GM18502 (cell line): ENCODE results near the gene PKP1.

Experiments used
- ATAC-seq: cut with Tn5 transposase; IDR thresholded peaks from one replicate; pipeline ENCODE4 v1.9.1; 2021; ENCODE audit warnings: mild to moderate bottlenecking; ENCODE audit not compliant: unreplicated experiment, poor library complexity

PKP1 gene

GRCh38 chr1:201305815-201306214 lies 22.5 kb downstream of the PKP1 start:
- no peak for ATAC-seq

DNA sequence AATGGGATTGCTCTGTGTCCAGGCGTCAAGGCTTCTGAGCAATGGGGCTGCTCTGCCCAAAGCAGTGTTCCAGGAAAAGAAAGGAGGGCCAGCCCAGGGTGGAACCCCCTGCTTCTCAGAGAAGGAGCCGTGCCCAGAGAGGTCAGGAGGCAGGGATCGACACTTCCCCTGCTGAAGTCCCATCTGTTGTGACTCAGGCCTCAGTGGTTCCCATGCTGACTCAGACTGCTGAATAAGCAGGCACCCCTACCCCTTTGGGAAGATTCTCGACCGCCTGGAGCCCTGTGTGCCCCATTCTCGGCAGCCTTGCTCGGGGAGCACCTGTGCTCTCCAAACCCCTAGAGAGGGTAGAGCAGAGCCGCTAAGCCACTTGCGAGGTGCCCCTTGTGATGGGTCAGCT lies 23.9 kb downstream of the PKP1 start:
- ATAC-seq, result no peak

DNA sequence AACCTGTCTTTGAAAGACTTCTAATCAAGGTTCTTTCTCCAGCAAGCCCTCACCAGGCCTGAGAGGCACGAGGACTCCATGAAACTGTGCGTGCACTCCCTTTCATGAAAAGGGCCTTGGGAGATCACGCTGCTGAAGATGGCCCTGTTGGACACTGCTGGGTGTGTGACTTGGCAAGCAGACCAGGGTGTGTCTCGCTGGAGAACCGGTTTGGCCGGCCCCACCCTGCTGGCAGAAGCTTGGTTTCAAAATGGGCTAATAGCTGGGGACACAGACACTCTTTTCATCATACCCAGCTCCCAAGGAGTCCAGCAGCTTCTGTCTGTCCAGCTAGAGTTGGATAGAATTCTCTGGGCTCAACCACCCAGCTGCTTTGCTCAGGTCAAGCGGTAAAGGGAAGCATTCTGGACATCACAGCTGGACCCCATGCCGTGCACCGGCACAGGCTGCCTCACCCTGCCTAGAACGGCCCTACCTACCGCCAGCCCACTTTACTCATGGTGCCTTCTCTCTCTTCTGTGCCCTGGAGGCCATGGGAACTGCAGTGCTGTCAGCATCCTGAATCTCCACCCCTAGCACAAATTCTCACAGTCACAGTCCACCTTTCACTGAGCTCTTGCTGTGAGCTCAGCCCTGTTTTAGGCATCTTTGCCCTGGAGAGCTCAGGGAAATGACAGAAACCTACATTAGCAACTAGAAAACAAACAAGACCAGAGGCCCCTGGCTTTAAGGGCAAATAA lies 24.6 kb downstream of the PKP1 start:
- ATAC-seq, result no peak

DNA sequence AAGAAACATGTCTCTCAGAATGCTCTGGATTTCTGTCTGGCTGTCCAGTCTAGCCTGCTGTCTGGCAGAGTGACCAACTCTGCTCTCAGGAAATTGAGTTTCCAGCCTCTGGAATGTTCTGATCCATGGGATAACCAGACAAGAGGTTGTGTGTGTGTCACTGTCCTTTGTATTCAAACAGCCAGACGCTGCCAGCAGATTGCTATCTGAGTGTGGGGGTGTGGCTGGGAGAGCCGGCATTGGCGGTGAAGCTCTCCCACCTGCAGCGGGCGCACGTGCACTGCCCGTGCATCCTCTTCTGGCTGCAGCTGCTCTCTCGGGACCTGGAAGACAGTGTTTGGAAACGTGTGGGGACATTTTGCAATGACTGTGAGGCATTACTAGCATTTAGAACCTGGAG lies 26.1 kb downstream of the PKP1 start:
- ATAC-seq, result no peak

GRCh38 chr1:201310251-201310985 lies 27.1 kb downstream of the PKP1 start:
- ATAC-seq, result no peak

DNA sequence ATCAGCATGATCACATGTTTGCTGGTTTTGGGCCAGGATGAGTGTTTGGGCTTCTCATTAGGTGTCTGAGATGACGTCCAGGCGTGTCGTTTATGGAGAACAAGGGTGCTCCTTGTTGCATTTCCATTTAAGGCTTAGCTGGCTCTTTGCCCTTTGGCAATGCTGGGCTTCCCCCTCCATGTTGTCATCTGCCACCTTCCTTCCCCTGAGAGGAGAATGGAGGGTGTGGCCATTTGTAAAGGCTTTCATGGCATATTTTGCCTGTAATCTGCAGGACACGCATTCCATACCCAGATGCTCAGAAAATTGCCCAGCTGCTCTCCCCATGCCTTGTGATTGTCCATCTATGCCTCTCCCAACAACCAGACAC lies 27.7 kb downstream of the PKP1 start:
- no peak for ATAC-seq

DNA sequence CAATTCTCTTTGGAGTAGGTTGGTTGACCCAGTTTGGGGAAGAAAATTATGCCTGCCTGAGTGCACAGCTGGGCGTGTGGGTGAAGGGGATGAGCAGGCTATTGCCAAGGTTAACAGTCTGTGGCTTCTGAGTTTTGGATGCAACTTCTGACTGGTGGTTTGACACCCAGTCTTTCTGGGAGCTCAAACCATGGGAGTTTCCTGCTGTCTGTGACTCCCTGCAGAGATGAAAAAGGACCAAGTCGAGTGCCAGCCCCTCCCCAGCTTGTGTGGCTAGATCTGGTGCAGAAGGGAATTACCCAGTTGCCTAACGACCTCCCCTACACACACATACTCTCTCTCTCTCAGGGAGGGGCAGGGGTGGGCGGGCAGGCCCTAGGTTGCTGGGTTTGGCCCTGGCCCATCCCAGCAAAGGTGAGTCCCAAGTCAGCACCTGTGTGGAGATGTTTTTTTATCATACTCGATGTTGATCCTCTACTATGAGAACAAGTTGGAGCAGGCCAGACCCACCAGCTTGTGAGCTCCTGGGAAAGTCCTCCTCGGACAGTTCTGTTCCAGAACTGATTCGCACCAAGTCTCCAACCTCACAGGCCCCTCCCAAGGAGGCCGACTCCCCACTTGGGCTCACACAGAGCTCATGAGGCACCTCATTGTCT lies 28.2 kb downstream of the PKP1 start:
- ATAC-seq, result no peak

DNA sequence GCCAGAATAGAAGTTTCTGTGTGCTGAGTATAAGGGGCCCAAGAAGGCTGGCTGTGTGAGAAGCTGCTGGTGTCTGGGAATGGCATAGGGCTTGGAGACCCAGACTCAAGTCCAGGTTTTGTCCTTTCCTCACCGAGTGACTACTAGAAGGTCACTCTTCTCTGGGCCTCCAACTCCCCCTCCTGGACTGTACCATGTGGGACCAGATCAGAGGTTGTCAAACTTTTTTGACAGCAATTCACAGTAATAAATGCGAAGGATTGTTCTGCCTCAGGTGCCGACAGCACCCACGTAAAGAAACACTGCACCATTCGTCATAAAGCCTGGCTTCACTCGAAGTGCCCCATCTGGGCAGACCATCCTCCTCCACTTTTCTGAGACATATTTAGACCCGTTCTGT lies 29.0 kb downstream of the PKP1 start:
- no peak for ATAC-seq

DNA sequence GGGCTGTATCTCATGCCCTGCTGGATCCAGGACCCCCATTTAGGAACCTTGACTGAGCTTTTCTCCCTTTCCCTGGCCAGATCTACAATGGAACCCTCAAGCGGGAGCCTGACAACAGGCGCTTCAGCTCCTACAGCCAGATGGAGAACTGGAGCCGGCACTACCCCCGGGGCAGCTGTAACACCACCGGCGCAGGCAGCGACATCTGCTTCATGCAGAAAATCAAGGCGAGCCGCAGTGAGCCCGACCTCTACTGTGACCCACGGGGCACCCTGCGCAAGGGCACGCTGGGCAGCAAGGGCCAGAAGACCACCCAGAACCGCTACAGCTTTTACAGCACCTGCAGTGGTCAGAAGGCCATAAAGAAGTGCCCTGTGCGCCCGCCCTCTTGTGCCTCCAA lies 29.8 kb downstream of the PKP1 start:
- no peak for ATAC-seq

DNA sequence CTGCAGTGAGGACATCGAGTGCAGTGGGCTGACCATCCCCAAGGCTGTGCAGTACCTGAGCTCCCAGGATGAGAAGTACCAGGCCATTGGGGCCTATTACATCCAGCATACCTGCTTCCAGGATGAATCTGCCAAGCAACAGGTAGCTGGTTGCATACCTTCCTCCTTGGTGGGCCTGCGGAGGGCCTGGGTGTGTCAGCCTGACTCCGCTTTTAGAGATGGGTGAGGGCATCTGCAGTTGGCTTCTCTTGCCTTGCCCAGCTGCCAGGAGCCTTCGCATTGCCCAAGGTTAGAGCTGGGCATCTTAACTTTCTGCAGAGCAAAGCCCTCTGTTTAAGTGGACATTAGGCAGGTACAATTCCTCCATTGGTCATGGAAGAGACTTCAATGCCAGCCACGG lies 33.2 kb downstream of the PKP1 start:
- no peak for ATAC-seq

DNA sequence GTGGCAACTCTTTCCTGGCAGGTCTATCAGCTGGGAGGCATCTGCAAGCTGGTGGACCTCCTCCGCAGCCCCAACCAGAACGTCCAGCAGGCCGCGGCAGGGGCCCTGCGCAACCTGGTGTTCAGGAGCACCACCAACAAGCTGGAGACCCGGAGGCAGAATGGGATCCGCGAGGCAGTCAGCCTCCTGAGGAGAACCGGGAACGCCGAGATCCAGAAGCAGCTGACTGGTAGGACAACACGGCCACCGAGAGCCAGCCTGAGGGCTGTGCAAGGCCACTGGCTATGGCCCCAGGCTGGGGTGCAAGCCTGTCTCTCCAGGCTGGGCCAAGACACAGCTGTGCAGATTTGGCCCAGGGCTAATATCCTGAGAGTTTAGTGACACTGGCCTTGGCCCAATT lies 34.2 kb downstream of the PKP1 start:
- ATAC-seq, result no peak

DNA sequence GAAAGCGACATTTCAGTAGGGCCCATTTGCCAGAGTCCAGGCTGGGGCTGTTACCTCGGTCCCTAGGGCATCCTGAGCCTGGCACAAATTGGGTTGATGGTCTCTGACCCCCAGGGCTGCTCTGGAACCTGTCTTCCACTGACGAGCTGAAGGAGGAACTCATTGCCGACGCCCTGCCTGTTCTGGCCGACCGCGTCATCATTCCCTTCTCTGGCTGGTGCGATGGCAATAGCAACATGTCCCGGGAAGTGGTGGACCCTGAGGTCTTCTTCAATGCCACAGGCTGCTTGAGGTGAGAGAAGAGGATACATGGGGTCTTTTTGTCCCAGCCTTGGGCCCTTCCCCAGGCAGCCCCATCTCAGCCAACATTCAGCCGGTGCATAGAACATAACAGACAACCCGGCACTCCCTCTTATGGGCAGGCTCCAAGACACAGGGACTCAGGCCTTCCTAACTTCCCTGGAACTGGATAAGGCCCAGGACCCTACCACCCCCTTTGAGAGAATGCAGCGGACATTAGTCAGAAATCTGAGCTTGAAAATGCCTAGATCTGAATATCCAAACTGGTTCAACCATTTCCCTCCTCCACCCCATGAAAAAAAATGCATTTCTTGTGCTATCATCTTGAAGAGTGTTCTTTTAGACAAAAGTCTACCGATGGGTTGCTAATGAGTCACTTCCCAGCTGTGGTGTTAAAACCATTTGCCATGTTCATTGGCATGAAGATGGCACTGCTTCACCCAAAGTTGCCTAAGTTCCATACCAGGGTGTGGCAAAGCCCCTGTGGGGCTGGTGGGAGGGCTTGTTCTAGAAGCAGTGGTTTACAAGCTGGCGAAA lies 35.4 kb downstream of the PKP1 start:
- ATAC-seq, result no peak

DNA sequence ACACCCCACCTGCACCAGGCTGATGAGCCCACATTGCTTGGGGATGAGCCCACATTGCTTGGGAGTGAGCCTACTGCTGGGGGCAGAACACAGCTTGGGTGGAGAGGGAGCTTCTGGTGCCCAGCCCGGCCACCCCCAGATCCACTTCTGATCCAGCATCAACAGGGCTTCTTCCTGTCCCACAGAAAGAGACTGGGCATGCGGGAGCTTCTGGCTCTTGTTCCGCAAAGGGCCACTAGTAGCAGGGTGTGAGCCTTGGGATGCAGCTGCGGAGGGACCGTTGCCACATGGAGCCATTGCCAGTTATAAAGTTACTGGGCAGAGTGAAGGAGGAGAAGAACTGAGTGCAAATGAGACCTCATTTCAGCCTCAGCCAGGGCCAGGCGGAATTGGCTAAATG lies 36.3 kb downstream of the PKP1 start:
- no peak for ATAC-seq

- ATAC-seq, result no peak
Measured at GRCh38 chr1:201320168-201320788, 37.0 kb downstream of the PKP1 start.

GRCh38 chr1:201321826-201322390 lies 38.6 kb downstream of the PKP1 start:
- no peak for ATAC-seq

DNA sequence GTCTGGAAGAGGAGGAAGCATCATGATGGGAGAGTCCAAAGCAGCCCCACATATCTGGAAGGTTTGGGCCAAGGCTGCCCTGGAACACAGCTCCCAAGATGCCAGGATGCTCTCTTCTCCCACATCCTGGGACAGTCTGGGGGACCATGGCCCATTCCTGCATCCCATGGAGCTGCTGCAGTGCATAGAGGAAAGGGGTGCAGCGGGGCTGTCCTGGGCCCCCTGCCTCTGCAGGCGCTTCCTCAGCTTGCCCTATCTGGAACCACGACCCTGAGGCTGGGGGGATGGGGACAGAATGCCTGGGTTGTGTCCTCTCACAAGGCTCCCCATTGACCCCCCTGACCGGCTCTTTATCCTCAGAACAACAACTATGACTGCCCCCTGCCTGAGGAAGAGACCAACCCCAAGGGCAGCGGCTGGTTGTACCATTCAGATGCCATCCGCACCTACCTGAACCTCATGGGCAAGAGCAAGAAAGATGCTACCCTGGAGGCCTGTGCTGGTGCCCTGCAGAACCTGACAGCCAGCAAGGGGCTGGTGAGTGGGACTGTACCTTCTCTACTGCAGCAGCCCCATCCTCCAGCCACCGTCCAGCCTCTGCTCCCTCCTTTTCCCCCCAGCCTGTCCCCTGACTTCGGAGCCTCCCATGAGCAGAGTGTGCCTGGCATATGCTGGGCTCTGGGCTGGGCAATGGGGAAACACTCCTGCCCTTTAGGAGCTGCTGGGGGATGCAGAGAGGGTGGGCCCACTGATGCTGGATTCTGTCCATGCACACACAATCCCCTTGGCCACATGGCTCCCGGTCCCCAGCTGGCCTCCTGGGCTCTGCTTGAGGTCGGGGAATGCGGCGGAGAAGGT lies 39.6 kb downstream of the PKP1 start:
- no peak for ATAC-seq

DNA sequence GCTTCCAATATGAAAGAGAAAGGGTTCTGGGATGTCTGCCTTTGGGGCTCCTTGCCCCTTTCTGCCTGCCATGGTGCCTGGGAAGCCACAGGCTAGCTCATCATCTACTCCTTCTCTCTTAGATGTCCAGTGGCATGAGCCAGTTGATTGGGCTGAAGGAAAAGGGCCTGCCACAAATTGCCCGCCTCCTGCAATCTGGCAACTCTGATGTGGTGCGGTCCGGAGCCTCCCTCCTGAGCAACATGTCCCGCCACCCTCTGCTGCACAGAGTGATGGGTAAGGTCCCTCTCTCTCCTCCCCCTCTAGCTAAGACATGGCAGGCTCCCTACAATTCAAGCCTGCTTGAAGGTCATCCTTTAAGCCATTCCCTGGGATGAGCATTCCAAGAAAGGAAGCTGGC lies 41.0 kb downstream of the PKP1 start:
- no peak for ATAC-seq

GRCh38 chr1:201324821-201325677 lies 41.7 kb downstream of the PKP1 start:
- ATAC-seq, result no peak
